Aorta (tissue), 5 donors: ENCODE data around the gene CSNK2A1. TPM values are rescaled to one million over a fixed set of nuclear protein-coding genes. Genes with fewer than 3 reads are reported as not detected.
"Not testable (repeated sequence)": the region's sequence is repeated elsewhere in the genome, so short reads cannot be mapped to it uniquely, and the experiment has no call there.

Experiments used
- ATAC-seq: fragments of 200-7000 bp; cut with Tn5 transposase; one replicate; pipeline ENCODE4 v1.9.1; 2022; ENCODE audit warnings: moderate library complexity; ENCODE audit not compliant: low FRiP score
- DNase-seq, 2 donors: peaks; one replicate each; pipeline ENCODE4 v3.0.0-alpha.2; 2020
- H3K27ac ChIP-seq, 2 donors: one replicate each; pipeline ENCODE4 v1.5.1; 2013; ENCODE audit warnings: low read length in 2 of 2, mild to moderate bottlenecking in 2 of 2, moderate library complexity in 2 of 2, control low read depth in 1 of 2, inconsistent platforms in 1 of 2, low read depth in 1 of 2
- H3K27me3 ChIP-seq, 2 donors: one replicate each; pipeline ENCODE4 v1.6.1; 2013; ENCODE audit warnings: control low read depth in 1 of 2, low read length in 1 of 2, mild to moderate bottlenecking in 1 of 2, moderate library complexity in 1 of 2; ENCODE audit not compliant: insufficient read depth in 2 of 2, control insufficient read depth in 1 of 2
- H3K36me3 ChIP-seq, 2 donors: one replicate each; pipeline ENCODE4 v1.6.1; 2013; ENCODE audit warnings: control low read depth in 1 of 2, low read length in 1 of 2, mild to moderate bottlenecking in 1 of 2; ENCODE audit not compliant: insufficient read depth in 2 of 2, control insufficient read depth in 1 of 2
- H3K4me1 ChIP-seq, 2 donors: one replicate each; pipeline ENCODE4 v1.6.1; 2013; ENCODE audit warnings: low read length in 2 of 2, control low read depth in 1 of 2, mild to moderate bottlenecking in 1 of 2, moderate library complexity in 1 of 2; ENCODE audit not compliant: insufficient read depth in 2 of 2, control insufficient read depth in 1 of 2
- H3K4me3 ChIP-seq, 2 donors: one replicate each; pipeline ENCODE4 v1.5.1; 2013; ENCODE audit warnings: low read length in 2 of 2, control low read depth in 1 of 2, mild to moderate bottlenecking in 1 of 2
- H3K9me3 ChIP-seq: one replicate; pipeline ENCODE4 v1.6.1; 2013; ENCODE audit warnings: mild to moderate bottlenecking, low read length; ENCODE audit not compliant: control insufficient read depth
- whole genome bisulfite sequencing, 2 donors: extraction: QIAGEN DNeasy Blood & Tissue Kit; methylation state at CpG; one replicate each; pipeline ENCODE4 v1.1.7; 2013; 5-methylcytosine and 5-hydroxymethylcytosine counted together
- intact Hi-C, 2 donors: fragments of 100-400 bp; cut with DNase I; formaldehyde crosslinking; loops; one replicate each; pipeline versions ENCODE4 v1.14.2 to v1.15.0; 2022
- polyA plus RNA-seq, 2 donors: library from polyadenylated mRNA; stranded (reverse); fragments of 200-250 nt; gene quantifications; one replicate each; pipeline ENCODE4 v1.2.3, GENCODE V29; 2013
- total RNA-seq, 2 donors: library from RNA; stranded (reverse); fragmentation: NEBNext Ultra II Directional; extraction: Animal tissue kit (Norgen Biotek cat#: 25700); gene quantifications; one replicate each; pipeline ENCODE4 v1.2.1, GENCODE V29; 2021
- donor health status: healthy with polysubstance abuse.
- donor health status: Bipolar disorder and iron deficiency.
- donor health status: DM: no; HTN: no; CAD: no.
- donor health status: DM: no; HTN: no; CAD: no.
- donor health status: DM: yes; HTN: yes; CAD: no.

CSNK2A1 gene
- total and polyA plus RNA-seq, 4 donors = 23.4 to 98.2 (median 50.6) TPM

DNA sequence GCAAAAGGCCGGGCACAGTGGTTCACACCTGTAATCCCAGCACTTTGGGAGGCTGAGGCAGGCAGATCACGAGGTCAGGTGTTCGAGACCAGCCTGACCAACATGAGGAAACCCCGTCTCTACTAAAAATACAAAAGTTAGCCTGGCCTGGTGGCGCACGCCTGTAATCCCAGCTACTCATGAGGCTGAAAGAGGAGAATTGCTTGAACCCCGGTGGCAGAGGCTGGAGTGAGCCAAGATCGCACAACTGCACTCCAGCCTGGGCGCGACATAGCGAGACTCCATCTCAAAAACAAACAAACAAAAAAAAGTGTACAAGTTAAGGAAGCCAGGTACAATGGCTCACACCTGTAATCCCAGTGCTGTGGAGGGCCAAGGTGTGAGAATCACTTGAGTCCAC is 91.6 kb downstream of the CSNK2A1 start:
- H3K27me3 ChIP-seq, intact Hi-C loops, H3K27ac ChIP-seq, ATAC-seq, DNase-seq, H3K4me1 ChIP-seq, H3K9me3 ChIP-seq, H3K36me3 ChIP-seq, H3K4me3 ChIP-seq: not testable (repeated sequence)
- WGBS, 2 donors = 86 to 88% methylated on average over 11 of the region's 11 CpGs

DNA sequence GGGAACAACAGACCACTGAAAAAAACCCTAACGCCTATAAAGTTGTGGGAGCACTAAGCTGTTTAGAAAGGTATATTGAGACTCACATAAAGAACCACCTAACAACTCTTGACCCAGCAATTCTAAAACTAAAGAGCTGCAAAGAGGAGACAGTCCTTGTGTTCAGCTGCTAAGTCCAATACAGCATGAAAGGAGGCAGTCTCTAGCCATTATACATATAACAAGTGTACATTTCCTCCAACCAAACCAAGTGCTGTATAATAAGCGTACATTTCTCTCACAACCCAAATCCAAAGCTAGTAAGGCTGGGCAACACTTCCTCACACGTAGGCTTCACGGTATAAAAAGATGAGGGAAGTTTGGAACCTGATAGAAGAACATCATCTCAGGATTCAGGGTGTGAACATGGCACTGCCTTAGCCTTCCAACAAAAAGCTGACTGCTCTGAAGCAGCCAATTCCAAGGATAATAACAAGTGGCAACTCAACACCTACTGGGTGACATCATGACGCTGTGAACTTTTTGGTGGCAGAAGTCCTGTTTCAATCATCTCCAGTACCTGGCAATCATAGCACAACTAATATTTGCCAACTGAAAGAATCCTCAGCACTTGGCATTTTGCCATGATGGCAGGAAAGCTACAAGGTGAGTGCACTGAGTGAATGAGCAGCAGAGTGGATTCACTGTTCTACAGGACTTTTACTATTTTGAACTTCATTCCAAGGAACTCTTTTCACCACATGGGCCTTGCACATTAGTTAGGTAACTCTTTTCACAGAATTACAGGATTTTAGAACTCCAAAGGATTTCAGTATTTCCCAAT is 97.9 kb downstream of the CSNK2A1 start:
- no peaks in the 10 kb centered on the region for H3K9me3 ChIP-seq
- no peak for DNase-seq
- intact Hi-C loops = no loop called here
- no peaks in the 10 kb centered on the region for H3K4me1 ChIP-seq
- no peak overlapping the region for H3K27ac ChIP-seq
- WGBS, 2 donors = 68 to 76% methylated on average over 5 of the region's 5 CpGs
- no peak overlapping the region for H3K4me3 ChIP-seq
- no peaks in the 10 kb centered on the region for H3K27me3 ChIP-seq
- peaks cover 4 to 8% of the 10 kb centered on the region in 2 donors for H3K36me3 ChIP-seq
- no peak for ATAC-seq

DNA sequence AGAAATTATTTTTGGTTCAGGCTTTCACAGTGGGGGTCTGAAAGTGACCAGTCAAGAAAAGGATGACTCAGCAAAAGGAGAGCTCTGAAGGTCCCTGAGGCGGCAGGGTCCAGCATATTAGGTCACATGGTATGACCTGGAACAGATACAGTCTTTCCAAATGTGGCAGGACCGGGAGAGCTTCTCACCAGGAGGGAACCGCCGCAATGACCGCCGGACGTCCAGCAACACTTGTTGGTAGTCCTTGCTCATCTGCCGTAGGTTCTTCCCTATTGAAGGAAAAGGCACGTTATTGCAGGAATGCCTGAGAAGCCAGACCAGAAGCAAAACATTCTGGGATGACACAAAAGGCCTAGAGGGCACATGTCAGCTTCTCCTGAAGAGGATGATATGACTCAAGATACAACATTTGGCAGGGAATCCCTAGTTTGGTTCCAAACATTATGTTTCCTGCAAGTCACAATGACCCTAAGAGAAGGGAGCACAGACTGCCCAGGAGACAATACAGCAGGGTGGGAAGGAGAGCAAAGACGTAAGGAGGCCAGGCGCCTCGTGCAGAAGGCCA is 98.6 kb downstream of the CSNK2A1 start:
- Histone ChIP-seq H3K4me3 (no peak overlapping the region), H3K9me3 (no peaks in the 10 kb centered on the region), H3K4me1 (no peaks in the 10 kb centered on the region), H3K27me3 (no peaks in the 10 kb centered on the region), H3K36me3 (peaks cover 4 to 10% of the 10 kb centered on the region in 2 donors), H3K27ac (no peak overlapping the region)
- 65 to 69% methylated on average over 12 of the region's 12 CpGs for WGBS, 2 donors
- no peak for ATAC-seq
- DNase-seq = no peak
- intact Hi-C loops = no loop called here

DNA sequence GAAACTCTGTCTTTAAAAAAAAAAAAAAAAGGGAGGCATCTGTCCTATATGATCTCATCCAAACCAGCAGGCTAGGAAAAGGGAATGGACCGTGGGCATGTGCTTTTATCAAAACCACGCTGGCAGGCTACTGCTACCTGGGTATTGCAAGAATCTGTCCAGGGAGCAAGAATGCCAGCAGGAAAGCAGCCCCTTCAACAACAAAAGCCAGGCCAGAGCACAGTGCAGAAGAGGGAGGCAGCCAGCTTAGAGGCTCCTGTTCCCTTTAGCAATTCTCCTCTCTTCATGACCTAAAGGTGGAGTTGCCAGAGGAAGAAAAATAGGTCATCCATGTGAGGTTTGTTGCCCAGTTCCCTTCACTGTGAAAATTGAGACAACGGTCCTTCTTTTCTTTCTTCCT is 99.5 kb downstream of the CSNK2A1 start:
- Histone ChIP-seq H3K36me3 (peaks cover 4 to 10% of the 10 kb centered on the region in 2 donors), H3K4me3 (no peak overlapping the region), H3K27me3 (no peaks in the 10 kb centered on the region), H3K27ac (no peak overlapping the region), H3K9me3 (no peaks in the 10 kb centered on the region), H3K4me1 (no peaks in the 10 kb centered on the region)
- WGBS, 2 donors = 50 to 69% methylated on average over 3 of the region's 3 CpGs
- intact Hi-C loops = no loop called here
- ATAC-seq = no peak
- no peak for DNase-seq

GRCh38 chr20:443223-443775 is 100.3 kb downstream of the CSNK2A1 start:
- 56 to 67% methylated on average over 4 of the region's 4 CpGs for WGBS, 2 donors
- Histone ChIP-seq H3K27ac (no peak overlapping the region), H3K27me3 (no peaks in the 10 kb centered on the region), H3K9me3 (no peaks in the 10 kb centered on the region), H3K4me3 (no peak overlapping the region), H3K4me1 (no peaks in the 10 kb centered on the region), H3K36me3 (peaks cover 4 to 10% of the 10 kb centered on the region in 2 donors)
- no peak for ATAC-seq
- intact Hi-C loops = no loop called here
- DNase-seq = no peak

DNA sequence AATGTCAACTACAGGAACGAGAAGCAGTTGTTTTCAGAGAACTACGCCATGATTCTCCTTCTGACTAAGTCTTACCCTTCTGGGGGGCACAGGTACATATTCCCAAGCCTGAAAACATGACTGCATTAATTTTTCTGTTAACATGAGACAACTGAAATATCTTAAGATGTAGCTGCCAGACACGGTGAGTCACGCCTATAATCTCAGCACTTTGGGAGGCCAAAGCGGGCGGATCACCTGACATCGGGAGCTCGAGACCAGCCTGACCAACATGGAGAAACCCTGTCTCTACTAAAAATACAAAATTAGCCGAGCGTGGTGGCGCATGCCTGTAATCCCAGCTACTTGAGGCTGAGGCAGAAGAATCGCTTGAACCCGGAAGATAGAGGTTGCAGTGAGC is 103.0 kb downstream of the CSNK2A1 start:
- 90% methylated on average over 13 of the region's 13 CpGs for WGBS, 2 donors

GRCh38 chr20:440148-440547 is 103.4 kb downstream of the CSNK2A1 start:
- H3K27ac ChIP-seq = no peak overlapping the region
- ATAC-seq = no peak
- H3K27me3 ChIP-seq = no peaks in the 10 kb centered on the region
- peaks cover 7 to 12% of the 10 kb centered on the region in 2 donors for H3K36me3 ChIP-seq
- no peaks in the 10 kb centered on the region for H3K4me1 ChIP-seq
- DNase-seq = peak in 1 of 2 donors; percentile 18
- 92 to 93% methylated on average over 7 of the region's 7 CpGs for WGBS, 2 donors
- no peak overlapping the region for H3K4me3 ChIP-seq
- intact Hi-C loops = no loop called here
- no peaks in the 10 kb centered on the region for H3K9me3 ChIP-seq

More for the DNA sequence above, 103.0 kb downstream of the CSNK2A1 start:
- Histone ChIP-seq H3K4me3 (no peak overlapping the region), H3K27me3 (no peaks in the 10 kb centered on the region), H3K9me3 (no peaks in the 10 kb centered on the region), H3K36me3 (peaks cover 7 to 12% of the 10 kb centered on the region in 2 donors), H3K27ac (no peak overlapping the region), H3K4me1 (no peaks in the 10 kb centered on the region)
- no peak for ATAC-seq
- intact Hi-C loops = no loop called here
- peak in 1 of 2 donors; percentile 12 for DNase-seq

DNA sequence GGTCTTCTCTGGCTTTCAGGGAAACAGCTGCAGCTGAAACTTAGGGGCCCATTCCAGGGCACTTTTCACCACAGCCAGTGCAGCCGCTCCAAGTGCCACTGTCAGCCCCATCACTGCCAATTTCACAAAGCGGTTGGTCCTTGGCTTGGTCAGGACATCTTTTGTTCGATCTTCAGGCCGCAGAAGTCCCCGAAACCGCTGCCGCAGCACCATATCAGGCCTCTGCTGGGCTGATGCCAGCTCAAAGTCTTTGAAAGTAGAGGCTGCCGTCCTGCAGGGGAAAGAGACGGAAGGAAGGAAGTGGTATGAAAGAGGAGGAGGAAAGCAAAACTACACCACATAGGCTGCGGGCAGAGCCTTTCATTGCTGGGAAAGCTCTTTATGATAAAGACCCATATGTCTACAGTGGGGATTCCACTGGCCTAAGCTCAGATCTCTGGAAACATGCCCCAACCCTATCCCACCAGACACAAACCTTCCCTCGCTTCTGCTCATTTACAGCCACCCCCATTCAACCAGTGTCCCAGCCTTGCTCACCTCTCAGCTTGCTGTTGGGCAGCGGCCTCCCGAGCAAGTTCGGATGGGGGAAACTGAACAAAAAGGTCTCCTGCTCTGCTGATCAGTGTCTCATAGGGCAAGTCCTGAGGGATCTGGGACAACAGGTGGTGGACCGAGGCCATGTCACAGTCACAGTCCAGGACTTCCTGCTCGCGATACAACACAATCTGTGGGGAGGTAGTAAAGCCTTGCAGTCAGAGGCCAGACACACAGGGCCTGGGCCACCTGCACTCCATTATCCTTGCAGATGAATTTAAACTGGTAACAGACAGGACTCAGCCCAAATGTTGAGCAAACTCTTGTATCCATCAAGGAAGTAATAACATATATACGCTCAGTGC is 104.8 kb downstream of the CSNK2A1 start:
- Histone ChIP-seq H3K9me3 (no peaks in the 10 kb centered on the region), H3K4me1 (no peaks in the 10 kb centered on the region), H3K27ac (no peak overlapping the region), H3K4me3 (no peak overlapping the region), H3K36me3 (peaks cover 7 to 9% of the 10 kb centered on the region in 2 donors), H3K27me3 (no peaks in the 10 kb centered on the region)
- intact Hi-C loops = no loop called here
- no peak for ATAC-seq
- DNase-seq = peak in 1 of 2 donors; percentile 55
- 81 to 85% methylated on average over 18 of the region's 18 CpGs for whole genome bisulfite sequencing, 2 donors
